H1 (cell line): Measurements from ENCODE around the gene CEP85. TPM values are rescaled to one million over a fixed set of nuclear protein-coding genes. Genes with fewer than 3 reads are reported as not detected.

Source experiments
- BCL11A ChIP-seq, 2 experiments: IDR thresholded peaks; one replicate each; pipeline ENCODE4 v1.6.1; 2011; ENCODE audit warnings: low read depth in 2 of 2, low read length in 2 of 2, mild to moderate bottlenecking in 2 of 2
- polyA plus RNA-seq, 7 experiments: library from polyadenylated mRNA; depleted of rRNA in 3 of 7; stranded (reverse) in 5 of 7; unstranded in 2 of 7; fragments of >200 nt in 5 of 7; fragments of 200-250 nt in 2 of 7; gene quantifications; 1 replicate in 5 of 7; 2 replicates in 1 of 7; 4 replicates in 1 of 7; pipeline versions ENCODE4 v1.2.1 to v1.2.3, GENCODE V29; 2011 to 2013; ENCODE audit warnings: missing spikeins in 2 of 7, mixed read lengths in 2 of 7
- total RNA-seq: library from RNA; stranded (reverse); fragmentation: NEBNext Ultra II Directional; extraction: Animal tissue kit (Norgen Biotek cat#: 25700); gene quantifications from 2 replicates; pipeline ENCODE4 v1.2.1, GENCODE V29; 2021

The CEP85 gene
- total and polyA plus RNA-seq, 2 of the 8 experiments (the other 6 are each of a cell fraction or from before 2014, with no cell fraction given) = 40.4 to 43.7 TPM

DNA sequence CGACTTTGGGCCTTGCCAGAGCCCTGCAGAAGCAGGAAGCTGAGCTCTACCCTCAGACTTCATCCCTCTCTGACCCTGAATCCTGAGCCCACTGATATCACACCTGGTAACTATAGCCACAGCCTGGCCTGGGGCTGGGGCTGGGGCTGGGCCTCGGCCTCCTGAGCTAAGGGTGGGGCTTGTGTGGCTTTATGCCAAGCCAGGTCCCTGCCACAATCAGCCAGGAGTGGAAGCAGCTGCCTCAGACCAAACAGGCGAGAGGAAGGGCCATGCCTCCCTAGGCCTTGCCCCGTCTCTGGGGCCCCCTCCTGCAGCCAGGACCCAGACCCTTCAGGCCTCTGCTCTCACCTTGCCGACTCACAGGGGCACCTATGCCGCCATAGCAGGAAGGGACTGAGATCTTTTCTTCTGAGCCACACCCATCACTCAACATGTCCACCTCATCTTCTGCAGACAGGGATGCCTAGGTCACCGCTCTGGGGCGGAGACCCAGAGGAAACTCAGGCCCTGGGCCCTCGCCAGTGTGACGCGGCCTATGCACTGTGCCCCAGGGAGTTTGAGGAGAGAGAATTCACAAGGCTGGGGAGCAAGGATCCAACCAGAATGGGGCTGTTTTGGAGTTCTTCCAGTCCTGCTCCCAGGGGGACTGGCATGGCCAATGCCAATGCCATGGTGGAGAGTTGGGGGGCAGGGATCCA, 66.7 kb downstream of the CEP85 start (continued):
- no peak for TF ChIP-seq BCL11A (IDR thresholded peaks at IDR 0.05; ENCODE audit: low read depth in 2 of 2, low read length in 2 of 2)
